Right renal cortex interstitium (tissue), 3 donors: ENCODE data around the gene RPL9. TPM values are rescaled to one million over a fixed set of nuclear protein-coding genes. Genes with fewer than 3 reads are reported as not detected.
"Not testable (repeated sequence)": the region's sequence is repeated elsewhere in the genome, so short reads cannot be mapped to it uniquely, and the experiment has no call there.

ENCODE experiments used
- DNase-seq, 3 donors: peaks; one replicate each; pipeline ENCODE4 v3.0.0-alpha.2; 2013; ENCODE audit warnings: low read depth in 3 of 3, low spot score in 2 of 3
- polyA plus RNA-seq, 3 donors: library from polyadenylated mRNA; unstranded; fragments of 120-200 nt; gene quantifications; one replicate each; pipeline ENCODE4 v1.2.1, GENCODE V29; 2013; ENCODE audit not compliant: insufficient read length in 3 of 3

RPL9 gene
- 1,000 to 10,000 TPM in 1 of 3 donors, 100 to 1,000 TPM in 2; 503 to 1,797 (median 560) TPM for polyA plus RNA-seq

DNA sequence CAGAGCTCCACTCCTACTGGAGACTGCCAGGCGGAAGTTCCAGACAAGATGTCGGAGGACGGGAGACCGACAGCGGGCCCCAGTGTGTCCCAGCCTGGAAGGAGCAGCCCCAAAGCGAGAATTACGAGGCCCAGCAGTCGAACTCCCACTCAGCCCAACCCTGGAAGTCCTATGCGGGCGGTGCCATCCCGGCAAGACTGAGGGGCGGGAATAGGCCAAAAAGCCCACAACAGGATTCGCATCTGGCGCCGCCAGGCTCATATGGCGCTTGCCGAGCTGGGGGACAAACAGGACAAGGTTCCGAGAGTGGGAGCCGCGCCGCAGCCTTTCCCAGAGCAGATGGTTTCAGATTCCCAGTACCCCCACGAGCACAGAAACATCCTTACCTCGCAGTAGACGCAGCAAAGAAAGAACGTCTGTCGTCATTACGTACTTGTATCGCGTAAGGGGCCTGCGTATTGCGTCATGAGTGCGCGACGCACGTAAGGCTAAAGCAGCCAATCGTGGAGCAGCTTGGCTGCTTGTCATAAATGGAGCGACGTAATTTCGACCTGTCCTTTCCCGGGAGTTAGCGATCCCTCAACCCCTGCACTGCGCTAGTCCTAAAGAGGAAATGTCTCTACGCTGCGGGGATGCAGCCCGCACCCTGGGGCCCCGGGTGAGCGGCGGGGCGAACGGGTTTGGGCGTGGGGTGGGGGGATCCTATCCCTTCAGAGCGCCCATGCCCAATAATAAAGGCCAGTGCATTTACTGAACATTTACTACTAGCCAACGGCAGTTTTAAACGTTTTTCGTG is at the start of gene RPL9, which contains the start of gene LIAS:
TSS of gene RPL9 (minus strand) at position 418 of the 796 bp plus-strand sequence. CDS start 483 bp downstream, outside the sequence.
TSS of gene LIAS (plus strand) at position 552 of the 796 bp plus-strand sequence. CDS start at position 614, 62 bp downstream.
- DNase-seq = peak; percentile 98 to 99 (median 98)

DNA sequence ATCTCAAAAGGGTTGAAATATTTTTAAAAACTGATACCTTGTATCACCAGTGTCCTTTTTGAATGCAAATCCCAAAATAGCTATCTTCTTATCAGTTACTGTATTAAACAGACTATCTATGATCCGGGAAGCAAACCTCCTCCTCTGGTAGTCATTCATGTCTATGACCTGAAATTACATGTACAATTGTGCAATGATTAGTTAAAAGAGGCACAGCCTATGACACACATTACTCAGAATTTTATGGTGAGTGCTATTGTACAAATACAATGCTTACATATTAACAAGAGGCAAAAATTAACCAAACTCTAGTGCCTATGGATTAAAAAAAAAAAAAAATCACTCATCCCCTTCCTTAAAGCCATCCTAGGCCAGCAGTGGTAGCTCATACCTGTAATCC is 46.9 kb upstream of the RPL9 start:
- DNase-seq = no peak

DNA sequence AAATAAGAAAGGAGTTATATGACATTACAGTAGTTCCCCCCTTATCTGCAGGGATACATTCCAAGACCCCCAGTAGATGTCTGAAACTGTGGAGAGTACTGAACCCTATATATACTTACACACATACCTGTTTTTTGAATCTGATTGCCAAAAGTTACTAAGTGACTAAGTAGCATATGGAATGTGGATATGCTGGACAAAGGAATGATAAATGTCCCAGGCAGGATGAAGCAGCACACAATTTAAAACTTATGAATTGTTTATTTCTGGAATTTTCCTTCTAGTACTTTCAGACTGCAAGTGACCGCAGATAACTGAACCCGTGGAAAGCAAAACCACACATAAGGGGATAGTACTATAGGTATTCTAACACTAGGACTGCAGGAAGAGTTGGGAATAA is 45.8 kb upstream of the RPL9 start:
- no peak for DNase-seq

DNA sequence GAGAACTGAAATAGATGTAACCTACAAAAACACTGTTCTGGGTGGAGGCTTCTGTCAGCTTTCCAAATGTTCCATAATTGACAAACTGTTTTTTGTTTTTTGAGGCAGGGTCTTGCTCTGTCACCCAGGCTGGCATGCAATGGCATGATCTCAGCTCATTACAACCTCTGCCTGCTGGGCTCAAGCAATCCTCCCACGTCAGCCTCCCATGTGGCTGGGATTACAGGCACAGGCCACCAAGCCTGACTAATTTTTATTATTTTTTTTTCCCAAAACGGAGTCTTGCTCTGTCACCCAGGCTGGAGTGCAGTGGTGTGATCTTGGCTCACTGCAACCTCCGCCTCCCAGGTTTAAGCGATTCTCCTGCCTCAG is 43.9 kb upstream of the RPL9 start:
- DNase-seq = not testable (repeated sequence)

GRCh38 chr4:39502019-39502663 is 43.4 kb upstream of the RPL9 start:
- no peak for DNase-seq

DNA sequence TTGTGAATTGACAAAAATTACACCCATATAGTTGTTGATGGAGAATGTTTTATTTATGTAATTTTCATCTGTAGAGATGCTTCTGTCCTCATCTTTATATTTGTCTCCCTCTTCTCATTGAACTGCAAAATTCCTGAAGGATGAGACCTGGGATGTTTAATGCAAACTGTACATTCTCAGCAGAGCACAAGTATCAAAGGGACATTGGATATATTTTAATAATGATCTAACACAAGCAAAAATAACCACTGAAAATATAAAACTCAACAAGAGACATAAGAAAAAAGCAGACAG is 40.0 kb upstream of the RPL9 start:
- DNase-seq = no peak

DNA sequence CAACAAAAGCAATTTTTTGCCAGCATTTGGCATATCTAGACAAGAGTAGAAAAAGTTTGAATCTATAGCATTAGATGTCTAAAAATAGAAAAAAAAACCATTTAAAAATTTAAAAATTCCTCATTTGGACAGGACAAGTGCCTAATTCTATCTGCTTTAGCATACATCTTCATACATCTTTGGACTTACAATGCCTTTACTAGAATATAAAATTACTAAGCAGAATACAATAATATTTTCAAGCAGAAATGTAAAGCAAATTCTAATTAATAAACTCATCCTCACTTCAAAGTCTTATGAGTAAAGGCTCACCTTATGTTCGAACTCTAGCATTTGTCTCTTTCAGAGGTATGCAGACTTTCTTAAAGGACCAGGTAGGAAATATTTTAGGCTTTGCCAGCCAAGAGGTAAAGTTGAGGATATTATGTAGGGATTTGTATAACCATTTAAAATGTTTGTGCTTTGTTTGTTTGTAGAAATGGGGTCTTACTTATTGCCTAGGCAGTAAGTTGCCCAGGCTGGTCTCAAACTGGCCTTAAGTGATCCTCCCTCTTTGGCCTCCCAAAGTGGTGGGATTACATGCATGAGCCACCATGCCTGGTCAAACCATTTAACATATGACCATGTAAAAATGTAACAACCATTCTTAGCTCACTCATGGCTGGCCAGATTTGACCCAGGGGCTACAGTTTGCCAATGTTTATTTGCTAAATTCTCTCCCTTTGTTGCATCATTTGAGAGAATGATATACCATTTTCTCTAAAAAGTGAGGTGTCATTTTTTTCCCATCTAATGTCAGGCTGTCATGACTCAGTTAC is 39.4 kb upstream of the RPL9 start:
- DNase-seq = no peak

- no peak for DNase-seq
Measured at GRCh38 chr4:39495446-39496213, 36.9 kb upstream of the RPL9 start.

GRCh38 chr4:39494354-39494753 is 35.6 kb upstream of the RPL9 start:
- DNase-seq = no peak

DNA sequence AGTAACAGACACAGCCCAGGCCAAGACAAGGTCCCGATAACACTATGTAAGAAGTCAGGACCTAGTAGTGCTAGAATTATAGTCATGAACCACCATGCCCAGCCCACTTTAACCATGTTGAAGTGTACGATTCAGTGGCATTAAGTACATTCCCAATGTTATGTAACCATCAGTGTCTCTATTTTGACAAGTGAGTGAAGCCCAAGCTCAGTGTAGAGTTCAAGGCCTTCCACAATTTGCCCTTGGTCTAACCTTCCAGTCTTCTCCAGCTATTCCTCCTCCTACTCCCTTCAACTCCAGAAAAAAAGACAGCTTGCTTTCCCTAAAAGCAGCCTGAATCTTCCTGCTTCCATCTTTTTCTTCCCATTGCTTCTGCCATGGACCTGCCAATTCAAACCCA is 31.6 kb upstream of the RPL9 start:
- no peak for DNase-seq

GRCh38 chr4:39486221-39486804 is 27.6 kb upstream of the RPL9 start:
- DNase-seq = no peak

GRCh38 chr4:39484582-39485272 is 26.0 kb upstream of the RPL9 start:
- DNase-seq = no peak

DNA sequence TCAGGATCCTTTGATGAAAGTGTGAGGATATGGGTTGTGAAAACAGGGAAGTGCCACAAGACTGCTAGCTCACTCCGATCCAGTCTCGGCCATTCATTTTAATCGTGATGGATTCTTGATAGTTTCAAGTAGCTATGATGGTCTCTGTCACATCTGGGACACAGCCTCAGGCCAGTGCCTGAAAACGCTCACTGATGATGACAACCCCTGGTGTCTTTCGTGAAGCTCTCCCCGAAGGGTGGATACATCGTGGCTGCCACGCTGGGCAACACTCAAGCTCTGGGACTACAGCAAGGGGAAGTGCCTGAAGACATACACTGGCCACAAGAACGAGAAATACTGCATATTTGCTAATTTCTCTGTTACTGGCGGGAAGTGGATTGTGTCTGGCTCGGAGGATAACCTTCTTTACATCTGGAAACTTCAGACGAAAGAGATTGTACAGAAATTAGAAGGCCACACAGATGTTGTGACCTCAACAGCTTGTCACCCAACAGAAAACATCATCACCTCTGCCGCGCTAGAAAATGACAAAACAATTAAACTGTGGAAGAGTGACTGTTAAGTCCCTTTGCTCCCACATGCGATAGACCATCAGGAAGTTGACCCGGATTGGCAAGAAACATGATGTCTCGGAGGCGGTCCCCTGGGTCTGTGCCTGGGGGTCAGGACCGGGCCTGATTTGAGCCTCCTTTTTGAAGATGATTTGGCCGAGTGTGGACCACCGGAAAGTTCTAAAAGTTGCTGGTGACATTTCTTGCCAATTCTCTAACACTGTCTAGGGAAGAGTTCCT is 22.4 kb upstream of the RPL9 start:
- no peak for DNase-seq

GRCh38 chr4:39480251-39480650 is 21.5 kb upstream of the RPL9 start:
- no peak for DNase-seq

DNA sequence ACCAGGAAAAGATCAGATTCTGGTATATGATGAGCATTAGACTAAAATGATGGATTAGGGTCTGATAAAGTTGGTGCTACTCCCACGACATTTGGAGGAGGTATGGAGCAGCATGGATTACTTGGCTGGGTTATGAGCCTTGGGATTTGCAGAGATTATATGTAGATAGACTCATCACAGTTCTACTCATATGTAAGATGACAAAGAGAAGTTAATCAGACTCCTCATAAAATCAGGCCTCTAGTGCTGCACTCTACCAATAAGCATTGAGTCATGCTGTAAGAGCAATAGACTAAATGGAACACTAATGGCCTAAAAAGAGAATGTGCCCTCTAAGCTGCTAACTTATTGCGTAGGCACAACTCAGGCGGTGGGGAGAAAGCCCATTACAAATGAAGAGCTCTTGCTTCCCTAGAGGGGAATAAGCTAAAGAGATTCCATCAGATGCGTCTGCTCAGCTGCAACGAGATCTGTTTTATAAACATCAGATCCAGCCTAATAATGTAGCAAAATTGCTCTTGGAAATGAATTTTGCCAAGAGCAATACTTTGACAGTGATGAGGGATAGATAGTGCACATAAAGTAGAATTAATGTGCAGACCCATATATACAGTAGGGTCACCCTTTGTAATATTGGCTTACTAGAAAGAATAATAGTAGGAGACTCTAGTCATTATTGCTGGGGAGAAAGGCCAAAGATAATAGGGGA is 17.6 kb upstream of the RPL9 start:
- no peak for DNase-seq

GRCh38 chr4:39472396-39472795 is 13.7 kb upstream of the RPL9 start:
- no peak for DNase-seq

DNA sequence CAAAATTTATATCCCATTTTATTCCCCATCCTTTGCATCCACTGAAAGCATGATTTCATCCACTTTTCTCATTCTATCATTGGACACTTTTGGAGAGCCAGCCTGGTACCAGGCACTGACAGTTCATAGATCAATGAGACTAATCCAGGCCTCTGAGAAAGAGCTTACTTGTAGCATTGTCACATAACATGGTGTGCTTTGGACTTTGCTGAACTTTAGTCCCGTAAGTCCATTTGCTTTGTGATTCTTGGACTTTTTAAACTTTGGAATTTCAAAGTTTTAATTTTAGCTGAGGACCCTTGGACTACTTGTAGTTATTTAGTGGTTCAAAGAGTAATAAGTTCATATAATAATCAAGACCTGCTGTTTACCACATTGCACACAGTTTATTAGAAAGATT is 11.7 kb upstream of the RPL9 start:
- DNase-seq = no peak

GRCh38 chr4:39469429-39470077 is 10.8 kb upstream of the RPL9 start:
- peak; percentile 60 to 65 (median 63) for DNase-seq
